ENCODE measurements around the gene UBE2D2.
A peak's percentile ranks its signal among the peaks of the same experiment; 100 is the strongest.
"Not testable (repeated sequence)": the region's sequence is repeated elsewhere in the genome, so short reads cannot be mapped to it uniquely, and the experiment has no call there.

Gene UBE2D2

DNA sequence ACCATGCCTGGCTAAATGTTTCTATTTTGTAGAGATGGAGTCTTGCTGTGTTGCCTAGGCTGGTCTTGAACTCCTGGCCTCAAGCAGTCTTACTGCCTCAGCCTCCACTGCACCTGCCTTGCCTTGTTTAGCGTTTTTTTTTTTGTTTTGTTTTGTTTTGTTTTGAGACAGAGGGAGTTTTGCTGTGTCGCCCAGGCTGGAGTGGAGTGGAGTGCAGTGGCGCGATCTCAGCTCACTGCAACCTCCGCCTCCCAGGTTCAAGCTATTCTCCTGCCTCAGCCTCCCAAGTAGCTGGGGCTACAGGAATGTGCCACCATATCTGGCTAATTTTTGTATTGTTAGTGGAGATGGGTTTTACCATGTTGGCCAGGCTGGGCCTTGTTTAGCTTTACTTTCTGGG is 27.0 kb downstream of the UBE2D2 start:
- not testable (repeated sequence) for DNase-seq

GRCh38 chr5:139588962-139589361 is 27.8 kb downstream of the UBE2D2 start:
- DNase-seq: no peak

DNA sequence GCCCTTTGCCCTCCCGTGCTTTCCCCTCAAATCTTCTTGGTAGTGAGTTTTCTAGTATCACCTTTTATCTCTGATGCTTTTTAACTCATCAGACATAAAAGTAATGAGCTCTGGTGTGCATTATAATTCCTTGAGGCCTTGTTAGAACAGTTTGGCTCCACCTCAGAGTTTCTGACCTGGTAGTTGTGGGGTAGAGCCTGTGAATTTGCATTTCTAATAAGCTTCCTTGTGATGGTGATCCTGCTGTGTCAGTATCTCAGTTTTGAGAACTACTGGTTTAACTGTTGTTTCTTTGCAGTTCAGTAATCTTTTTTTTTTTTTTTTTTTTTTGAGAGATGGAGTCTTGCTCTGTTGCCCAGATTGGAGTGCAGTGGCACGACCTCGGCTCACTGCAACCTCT is 31.1 kb downstream of the UBE2D2 start:
- DNase-seq: no peak

DNA sequence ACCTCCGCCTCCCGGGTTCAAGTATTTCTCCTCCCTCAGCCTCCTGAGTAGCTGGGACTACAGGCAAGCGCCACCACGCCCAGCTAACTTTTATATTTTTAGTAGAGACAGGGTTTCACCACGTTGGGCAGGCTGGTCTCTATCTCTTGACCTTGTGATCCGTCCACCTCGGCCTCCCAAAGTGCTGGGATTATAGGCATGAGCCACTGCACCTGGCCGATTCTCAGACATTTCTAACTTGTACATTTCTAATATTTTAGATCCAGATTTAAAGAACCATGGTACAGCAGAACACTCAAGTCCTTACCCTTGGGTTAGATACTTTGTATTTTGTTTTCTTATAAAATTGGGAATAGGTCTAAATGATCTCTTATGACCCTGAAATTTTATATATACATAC is 31.9 kb downstream of the UBE2D2 start:
- DNase-seq: not testable (repeated sequence)

DNA sequence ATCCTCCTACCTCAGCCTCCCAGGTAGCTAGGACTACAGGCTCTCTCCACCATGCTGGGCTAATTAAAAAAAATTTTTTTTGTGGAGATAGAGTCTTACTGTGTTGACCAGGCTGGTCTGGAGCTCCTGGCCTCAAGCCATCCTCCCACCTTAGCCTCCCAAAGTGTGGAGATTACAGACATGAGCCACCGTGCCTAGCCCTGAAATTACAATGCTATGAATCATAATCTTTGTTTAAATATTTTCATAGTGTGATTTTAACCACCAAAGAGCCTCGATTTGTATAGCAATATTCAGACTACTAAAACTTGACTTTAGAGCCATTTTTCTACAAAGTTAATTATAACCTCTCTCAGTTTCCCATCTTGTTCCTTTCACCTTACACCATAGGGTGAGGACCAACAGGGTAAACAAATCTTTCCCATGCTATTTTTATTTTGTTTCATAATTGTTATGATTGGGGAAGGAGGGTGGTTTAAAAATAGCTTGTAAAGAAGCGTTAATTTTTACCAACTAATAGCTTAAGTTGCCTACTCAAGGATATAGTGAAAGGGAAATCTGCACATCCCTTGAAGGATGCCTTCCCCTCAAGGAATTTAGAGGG is 32.7 kb downstream of the UBE2D2 start:
- no peak for DNase-seq

DNA sequence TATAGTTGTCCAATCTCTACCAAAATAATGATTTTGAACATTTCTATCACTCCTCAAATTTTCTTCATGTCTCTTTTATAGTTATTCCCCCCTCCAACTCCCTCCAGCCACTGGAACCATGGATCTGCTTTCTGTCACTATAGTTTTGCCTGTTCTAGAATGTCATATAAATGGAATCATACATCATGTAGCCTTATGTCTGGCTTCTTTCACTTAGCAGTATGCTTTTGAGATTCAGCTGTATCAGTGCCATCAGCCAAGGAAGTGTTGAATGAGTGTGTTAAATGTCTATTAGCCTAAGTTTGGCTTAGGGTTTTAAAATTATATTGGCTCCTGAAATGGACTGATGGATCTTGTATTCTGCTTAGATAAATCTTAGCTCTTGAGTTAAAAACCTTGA is 36.0 kb downstream of the UBE2D2 start:
- no peak for DNase-seq

DNA sequence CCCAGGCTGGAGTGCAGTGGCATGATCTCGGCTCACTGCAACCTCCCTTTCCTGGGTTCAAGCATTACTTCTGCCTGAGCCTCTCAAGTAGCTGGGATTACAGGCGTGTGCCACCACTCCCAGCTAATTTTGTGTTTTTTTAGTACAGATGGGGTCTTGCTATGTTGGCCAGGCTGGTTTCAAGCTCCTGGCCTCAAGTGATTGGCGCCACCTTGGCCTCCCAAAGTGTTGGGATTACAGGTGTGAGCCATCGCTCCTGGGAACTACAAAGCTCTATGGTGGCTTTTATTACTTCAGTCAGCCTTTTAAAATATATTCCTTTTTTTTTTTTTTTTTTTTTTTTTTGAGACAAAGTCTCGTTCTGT is 37.4 kb downstream of the UBE2D2 start:
- not testable (repeated sequence) for DNase-seq

- DNase-seq: peak; percentile 12
These were observed 39.3 kb downstream of the UBE2D2 start for GRCh38 chr5:139600336-139600949.

- no peak for DNase-seq
These were observed 40.3 kb downstream of the UBE2D2 start for GRCh38 chr5:139601429-139601828.

DNA sequence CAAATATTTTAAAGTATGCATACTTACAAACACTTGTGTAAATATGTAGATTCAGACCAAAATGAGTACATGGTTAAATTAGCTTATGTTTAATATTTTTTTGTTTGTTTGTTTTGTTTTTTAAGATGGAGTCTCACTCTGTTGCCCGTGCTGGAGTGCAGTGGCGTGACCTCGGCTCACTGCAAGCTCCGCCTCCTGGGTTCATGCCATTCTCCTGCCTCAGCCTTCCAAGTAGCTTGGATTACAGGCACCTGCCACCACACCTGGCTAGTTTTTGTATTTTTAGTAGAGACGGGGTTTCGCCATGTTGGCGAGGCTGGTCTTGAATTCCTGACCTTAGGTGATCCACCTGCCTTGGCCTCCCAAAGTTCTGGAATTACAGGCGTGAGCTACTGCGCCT is 40.8 kb downstream of the UBE2D2 start:
- not testable (repeated sequence) for DNase-seq

GRCh38 chr5:139605887-139606286 is 44.7 kb downstream of the UBE2D2 start:
- DNase-seq: no peak

GRCh38 chr5:139611703-139612584 is 50.8 kb downstream of the UBE2D2 start:
- no peak for DNase-seq

DNA sequence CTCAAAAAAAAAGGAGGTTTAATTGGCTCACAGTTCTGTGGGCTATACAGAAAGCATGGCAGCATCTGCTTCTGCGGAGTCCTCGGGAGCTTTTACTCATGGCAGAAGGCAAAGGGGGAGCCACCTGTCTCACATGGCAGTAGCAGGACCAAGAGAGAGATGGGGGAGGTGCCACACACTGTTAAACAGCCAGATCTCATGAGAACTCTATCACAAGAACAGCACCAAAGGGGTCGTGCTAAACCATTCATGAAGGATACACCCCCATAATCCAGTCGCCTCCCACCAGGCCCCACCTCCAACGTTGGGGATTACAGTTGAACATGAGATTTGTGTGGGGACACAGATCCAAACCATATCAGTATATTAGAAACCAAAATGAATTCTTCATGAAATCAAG is 58.7 kb downstream of the UBE2D2 start:
- no peak for DNase-seq

GRCh38 chr5:139625398-139625797 is 64.3 kb downstream of the UBE2D2 start:
- DNase-seq: not testable (repeated sequence)

DNA sequence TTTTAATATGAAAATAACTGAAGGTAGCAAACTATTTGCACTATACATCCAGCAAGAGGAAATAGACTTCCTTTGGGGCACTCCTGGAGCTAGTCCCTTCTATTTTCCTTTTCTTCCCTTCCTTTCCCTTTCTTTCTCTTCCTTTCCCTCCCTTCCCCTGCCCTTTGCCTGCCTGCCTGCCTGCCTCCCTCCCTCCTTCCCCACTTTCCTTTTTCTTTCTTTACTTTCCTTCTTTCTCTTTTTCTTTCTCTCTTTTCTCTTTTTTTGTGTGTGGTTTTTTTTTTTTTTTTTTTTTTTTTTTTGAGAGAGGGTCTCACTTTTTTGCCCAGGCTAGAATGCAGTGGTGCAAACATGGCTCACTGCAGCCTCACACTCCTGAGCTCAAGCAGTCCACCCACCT is 69.7 kb downstream of the UBE2D2 start:
- no peak for DNase-seq

DNA sequence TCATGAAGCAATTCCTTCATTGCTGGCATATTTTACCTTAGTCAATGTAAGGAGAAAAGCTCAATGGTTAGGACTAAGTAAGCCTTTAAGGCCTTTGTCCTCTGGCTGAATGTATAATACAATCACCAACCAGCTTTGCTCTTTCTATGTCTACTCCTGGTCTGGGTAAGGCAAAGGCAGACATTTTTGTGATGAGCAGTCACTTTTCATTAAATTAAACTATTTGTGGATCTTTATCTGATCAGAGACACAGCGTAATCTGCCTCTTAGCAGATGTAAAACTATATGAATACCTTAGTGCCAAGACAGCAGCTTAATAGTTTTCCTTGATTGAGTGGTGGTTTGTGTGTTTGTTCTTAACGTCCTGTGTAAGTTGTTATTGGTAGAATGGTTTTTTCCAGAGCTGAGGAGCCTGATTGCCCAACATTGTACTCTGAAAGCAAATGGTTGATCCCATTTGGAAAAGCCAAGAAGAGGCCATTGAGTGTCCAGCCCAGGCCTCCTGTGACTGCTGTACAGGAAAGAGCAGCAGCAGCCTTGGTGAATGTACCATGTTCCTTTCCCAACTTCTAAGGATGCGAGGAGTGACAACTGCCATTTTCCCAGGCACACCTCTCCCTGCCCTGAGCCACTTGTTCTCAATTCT is 70.5 kb downstream of the UBE2D2 start:
- DNase-seq: no peak

GRCh38 chr5:139633295-139634027 is 72.3 kb downstream of the UBE2D2 start:
- peak; percentile 66 for DNase-seq

- DNase-seq: no peak
These were observed 72.8 kb downstream of the UBE2D2 start for GRCh38 chr5:139634028-139634325.

- DNase-seq: no peak
These were observed 73.4 kb downstream of the UBE2D2 start for GRCh38 chr5:139634541-139634940.

GRCh38 chr5:139635191-139635590 is 74.1 kb downstream of the UBE2D2 start:
- DNase-seq: no peak

GRCh38 chr5:139635606-139636206 is 74.6 kb downstream of the UBE2D2 start:
- DNase-seq: no peak

GRCh38 chr5:139636207-139636792 is 75.2 kb downstream of the UBE2D2 start:
- DNase-seq: no peak
